K562 (cell line): Measurements from ENCODE around the gene PLXNB3.

ENCODE experiments used
- CTCF ChIP-seq, 3 experiments: IDR thresholded peaks in 2 of 3; conservative IDR thresholded peaks in 1 of 3; 2 replicates each; pipeline ENCODE4 v1.5.1; 2011 to 2012; ENCODE audit warnings: low read length in 3 of 3, mild to moderate bottlenecking in 3 of 3, control low read depth in 2 of 3, improper control_type of control experiment in 1 of 3, inconsistent platforms in 1 of 3, low read depth in 1 of 3, mixed read lengths in 1 of 3, moderate library complexity in 1 of 3; ENCODE audit not compliant: insufficient read depth in 2 of 3
- ESRRA ChIP-seq: fragments of 450-650 bp; IDR thresholded peaks from 2 replicates; pipeline ENCODE4 v1.6.1; 2014; ENCODE audit warnings: low read depth, mild to moderate bottlenecking, moderate library complexity, borderline replicate concordance
- FOXA3 ChIP-seq, 2 experiments: fragments of 450-650 bp in 1 of 2; sonication (generic) in 1 of 2; formaldehyde crosslinking; IDR thresholded peaks in 1 of 2; conservative IDR thresholded peaks in 1 of 2; 2 replicates each; pipeline versions ENCODE4 v1.4.0 to v1.8.0; 2020 to 2022; ENCODE audit warnings: mild to moderate bottlenecking in 2 of 2, missing genetic modification reagents in 1 of 2
- HDAC8 ChIP-seq: fragments of 450-650 bp; IDR thresholded peaks from 2 replicates; pipeline ENCODE4 v1.6.1; 2016; ENCODE audit warnings: mild to moderate bottlenecking, missing genetic modification characterization, moderate library complexity, missing compliant biosample characterization
- JUND ChIP-seq, 2 experiments: IDR thresholded peaks; 2 replicates in 1 of 2; 3 replicates in 1 of 2; pipeline ENCODE4 v1.6.1; 2011; ENCODE audit warnings: borderline replicate concordance in 2 of 2, low read depth in 2 of 2, low read length in 2 of 2, improper control_type of control experiment in 1 of 2, missing biosample characterization in 1 of 2, missing genetic modification characterization in 1 of 2, missing genetic modification reagents in 1 of 2
- LCOR ChIP-seq: sonication (generic); formaldehyde crosslinking; IDR thresholded peaks from 2 replicates; pipeline ENCODE4 v1.8.0; 2022; ENCODE audit warnings: mild to moderate bottlenecking, missing genetic modification reagents
- PCBP2 ChIP-seq: fragments of 200-400 bp; formaldehyde crosslinking; IDR thresholded peaks from 2 replicates; pipeline ENCODE4 v1.6.1; 2018; ENCODE audit warnings: low read length, low read depth, mild to moderate bottlenecking, moderate library complexity; ENCODE audit not compliant: poor library complexity, severe bottlenecking
- SIN3A ChIP-seq, 2 experiments: fragments of 150-350 bp in 1 of 2; IDR thresholded peaks; 2 replicates each; pipeline ENCODE4 v1.6.1; 2011 to 2016; ENCODE audit warnings: borderline replicate concordance in 2 of 2, low read depth in 2 of 2, low read length in 2 of 2, mild to moderate bottlenecking in 2 of 2, moderate library complexity in 2 of 2; ENCODE audit not compliant: control insufficient read depth in 1 of 2
- TEAD4 ChIP-seq, 2 experiments: sonication (generic) in 1 of 2; formaldehyde crosslinking in 1 of 2; IDR thresholded peaks; 2 replicates each; pipeline versions ENCODE4 v1.6.1 to v1.8.0; 2012 to 2022; ENCODE audit warnings: borderline replicate concordance in 1 of 2, inconsistent platforms in 1 of 2, low read length in 1 of 2, mild to moderate bottlenecking in 1 of 2, missing genetic modification reagents in 1 of 2
- YY1 ChIP-seq, 3 experiments: IDR thresholded peaks; 2 replicates each; pipeline ENCODE4 v1.6.1; 2011; ENCODE audit warnings: low read length in 2 of 3, mild to moderate bottlenecking in 2 of 3, moderate library complexity in 2 of 3, borderline replicate concordance in 1 of 3, control low read depth in 1 of 3, low read depth in 1 of 3; ENCODE audit not compliant: insufficient read depth in 3 of 3, insufficient replicate concordance in 2 of 3, control insufficient read depth in 1 of 3, insufficient read length in 1 of 3; ENCODE audit errors: extremely low read depth in 1 of 3
- TF ChIP-seq, protein P1 (sequence below), 2 experiments: fragments of 450-650 bp; formaldehyde crosslinking in 1 of 2; IDR thresholded peaks; 2 replicates each; pipeline versions ENCODE4 v1.4.0 to v1.6.1; 2014 to 2020; ENCODE audit warnings: mild to moderate bottlenecking in 2 of 2, borderline replicate concordance in 1 of 2, low read depth in 1 of 2
- TF ChIP-seq, protein P2 (sequence below): fragments of 450-650 bp; IDR thresholded peaks from 2 replicates; pipeline ENCODE4 v1.7.1; 2018; ENCODE audit warnings: mild to moderate bottlenecking, low read depth; ENCODE audit not compliant: partially characterized antibody

GRCh38 chrX:153773218-153773611 is 9.2 kb downstream of the PLXNB3 start:
- no peak for TF ChIP-seq PCBP2
- TF ChIP-seq ESRRA, result no peak
- TF ChIP-seq, protein P1, sequence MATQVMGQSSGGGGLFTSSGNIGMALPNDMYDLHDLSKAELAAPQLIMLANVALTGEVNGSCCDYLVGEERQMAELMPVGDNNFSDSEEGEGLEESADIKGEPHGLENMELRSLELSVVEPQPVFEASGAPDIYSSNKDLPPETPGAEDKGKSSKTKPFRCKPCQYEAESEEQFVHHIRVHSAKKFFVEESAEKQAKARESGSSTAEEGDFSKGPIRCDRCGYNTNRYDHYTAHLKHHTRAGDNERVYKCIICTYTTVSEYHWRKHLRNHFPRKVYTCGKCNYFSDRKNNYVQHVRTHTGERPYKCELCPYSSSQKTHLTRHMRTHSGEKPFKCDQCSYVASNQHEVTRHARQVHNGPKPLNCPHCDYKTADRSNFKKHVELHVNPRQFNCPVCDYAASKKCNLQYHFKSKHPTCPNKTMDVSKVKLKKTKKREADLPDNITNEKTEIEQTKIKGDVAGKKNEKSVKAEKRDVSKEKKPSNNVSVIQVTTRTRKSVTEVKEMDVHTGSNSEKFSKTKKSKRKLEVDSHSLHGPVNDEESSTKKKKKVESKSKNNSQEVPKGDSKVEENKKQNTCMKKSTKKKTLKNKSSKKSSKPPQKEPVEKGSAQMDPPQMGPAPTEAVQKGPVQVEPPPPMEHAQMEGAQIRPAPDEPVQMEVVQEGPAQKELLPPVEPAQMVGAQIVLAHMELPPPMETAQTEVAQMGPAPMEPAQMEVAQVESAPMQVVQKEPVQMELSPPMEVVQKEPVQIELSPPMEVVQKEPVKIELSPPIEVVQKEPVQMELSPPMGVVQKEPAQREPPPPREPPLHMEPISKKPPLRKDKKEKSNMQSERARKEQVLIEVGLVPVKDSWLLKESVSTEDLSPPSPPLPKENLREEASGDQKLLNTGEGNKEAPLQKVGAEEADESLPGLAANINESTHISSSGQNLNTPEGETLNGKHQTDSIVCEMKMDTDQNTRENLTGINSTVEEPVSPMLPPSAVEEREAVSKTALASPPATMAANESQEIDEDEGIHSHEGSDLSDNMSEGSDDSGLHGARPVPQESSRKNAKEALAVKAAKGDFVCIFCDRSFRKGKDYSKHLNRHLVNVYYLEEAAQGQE (IDR thresholded peaks at IDR 0.05; ENCODE audit: borderline replicate concordance), result no peak
- TF ChIP-seq, protein P1 (CRISPR knock-in tag; IDR thresholded peaks at IDR 0.05; ENCODE audit: low read depth), result no peak
- no peak for TF ChIP-seq SIN3A (IDR thresholded peaks at IDR 0.05; ENCODE audit: borderline replicate concordance in 2 of 2, control insufficient read depth in 1 of 2, low read depth in 2 of 2, low read length in 2 of 2)
- TF ChIP-seq YY1 (IDR thresholded peaks at IDR 0.05; ENCODE audit: borderline replicate concordance in 1 of 3, control insufficient read depth in 1 of 3, extremely low read depth in 1 of 3, insufficient read depth in 3 of 3, insufficient read length in 1 of 3, insufficient replicate concordance in 2 of 3, low read depth in 1 of 3, low read length in 2 of 3), result no peak
- TF ChIP-seq, protein P2, sequence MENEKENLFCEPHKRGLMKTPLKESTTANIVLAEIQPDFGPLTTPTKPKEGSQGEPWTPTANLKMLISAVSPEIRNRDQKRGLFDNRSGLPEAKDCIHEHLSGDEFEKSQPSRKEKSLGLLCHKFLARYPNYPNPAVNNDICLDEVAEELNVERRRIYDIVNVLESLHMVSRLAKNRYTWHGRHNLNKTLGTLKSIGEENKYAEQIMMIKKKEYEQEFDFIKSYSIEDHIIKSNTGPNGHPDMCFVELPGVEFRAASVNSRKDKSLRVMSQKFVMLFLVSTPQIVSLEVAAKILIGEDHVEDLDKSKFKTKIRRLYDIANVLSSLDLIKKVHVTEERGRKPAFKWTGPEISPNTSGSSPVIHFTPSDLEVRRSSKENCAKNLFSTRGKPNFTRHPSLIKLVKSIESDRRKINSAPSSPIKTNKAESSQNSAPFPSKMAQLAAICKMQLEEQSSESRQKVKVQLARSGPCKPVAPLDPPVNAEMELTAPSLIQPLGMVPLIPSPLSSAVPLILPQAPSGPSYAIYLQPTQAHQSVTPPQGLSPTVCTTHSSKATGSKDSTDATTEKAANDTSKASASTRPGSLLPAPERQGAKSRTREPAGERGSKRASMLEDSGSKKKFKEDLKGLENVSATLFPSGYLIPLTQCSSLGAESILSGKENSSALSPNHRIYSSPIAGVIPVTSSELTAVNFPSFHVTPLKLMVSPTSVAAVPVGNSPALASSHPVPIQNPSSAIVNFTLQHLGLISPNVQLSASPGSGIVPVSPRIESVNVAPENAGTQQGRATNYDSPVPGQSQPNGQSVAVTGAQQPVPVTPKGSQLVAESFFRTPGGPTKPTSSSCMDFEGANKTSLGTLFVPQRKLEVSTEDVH, result no peak
- TF ChIP-seq TEAD4 (IDR thresholded peaks at IDR 0.05; ENCODE audit: low read length), result no peak
- no peak for TF ChIP-seq TEAD4 (CRISPR knock-in tag; IDR thresholded peaks at IDR 0.05; ENCODE audit: borderline replicate concordance)
- TF ChIP-seq CTCF (IDR thresholded peaks at IDR 0.05 in 2 of 3, conservative IDR thresholded peaks at IDR 0.05 in 1 of 3; ENCODE audit: insufficient read depth in 2 of 3, low read depth in 1 of 3, low read length in 3 of 3), result no peak
- TF ChIP-seq HDAC8 (tag), result no peak
- no peak for TF ChIP-seq LCOR (CRISPR knock-in tag)
- no peak for TF ChIP-seq FOXA3 (CRISPR knock-in tag; conservative IDR thresholded peaks at IDR 0.05 in 1 of 2, IDR thresholded peaks at IDR 0.05 in 1 of 2)
- no peak for TF ChIP-seq JUND (IDR thresholded peaks at IDR 0.05; ENCODE audit: borderline replicate concordance, low read depth, low read length)
- TF ChIP-seq JUND (tag; IDR thresholded peaks at IDR 0.05; ENCODE audit: borderline replicate concordance, low read depth, low read length), result no peak
